ENCODE results near the gene RCC1.
A peak's percentile ranks its signal among the peaks of the same experiment; 100 is the strongest.
"Not testable (repeated sequence)": the region's sequence is repeated elsewhere in the genome, so short reads cannot be mapped to it uniquely, and the experiment has no call there.

RCC1 gene, protein sequence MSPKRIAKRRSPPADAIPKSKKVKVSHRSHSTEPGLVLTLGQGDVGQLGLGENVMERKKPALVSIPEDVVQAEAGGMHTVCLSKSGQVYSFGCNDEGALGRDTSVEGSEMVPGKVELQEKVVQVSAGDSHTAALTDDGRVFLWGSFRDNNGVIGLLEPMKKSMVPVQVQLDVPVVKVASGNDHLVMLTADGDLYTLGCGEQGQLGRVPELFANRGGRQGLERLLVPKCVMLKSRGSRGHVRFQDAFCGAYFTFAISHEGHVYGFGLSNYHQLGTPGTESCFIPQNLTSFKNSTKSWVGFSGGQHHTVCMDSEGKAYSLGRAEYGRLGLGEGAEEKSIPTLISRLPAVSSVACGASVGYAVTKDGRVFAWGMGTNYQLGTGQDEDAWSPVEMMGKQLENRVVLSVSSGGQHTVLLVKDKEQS

GRCh38 chr1:28505406-28506187, at the start of gene RCC1:
Gene RCC1 (plus strand): TSS chr1:28506043. CDS start chr1:28529867, 23,824 bp downstream.
- DNase-seq (ENCODE audit: insufficient read length, low spot score): peak; percentile 78
- peak; percentile 91 for FAIRE-seq

DNA sequence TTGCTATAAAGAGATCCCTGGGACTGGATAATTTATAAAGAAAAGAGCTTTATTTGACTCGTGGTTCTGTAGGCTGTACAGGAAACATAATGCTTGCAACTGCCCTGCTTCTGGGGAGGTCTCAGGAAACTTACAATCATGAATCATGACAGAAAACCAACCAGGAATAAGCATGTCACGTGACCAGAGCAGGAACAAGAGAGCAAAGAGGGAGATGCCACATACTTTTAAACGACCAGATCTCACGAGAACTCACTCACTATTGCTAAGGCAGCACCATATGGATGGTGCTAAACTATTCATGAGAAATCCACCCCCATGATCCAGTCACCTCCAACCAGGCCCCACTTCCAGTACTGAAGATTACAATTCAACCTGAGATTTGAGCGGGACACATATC, 49.8 kb upstream of the RCC1 start:
- no peak for DNase-seq (ENCODE audit: insufficient read length, low spot score)
- FAIRE-seq: no peak

GRCh38 chr1:28457678-28458077, 48.2 kb upstream of the RCC1 start:
- no peak for FAIRE-seq
- DNase-seq (ENCODE audit: insufficient read length, low spot score): no peak

- DNase-seq (ENCODE audit: insufficient read length, low spot score) (no peak), FAIRE-seq (no peak)
Measured at GRCh38 chr1:28458237-28459228, 47.3 kb upstream of the RCC1 start.

- FAIRE-seq (no peak), DNase-seq (ENCODE audit: insufficient read length, low spot score) (no peak)
Measured at GRCh38 chr1:28466226-28466778, 39.5 kb upstream of the RCC1 start.

DNA sequence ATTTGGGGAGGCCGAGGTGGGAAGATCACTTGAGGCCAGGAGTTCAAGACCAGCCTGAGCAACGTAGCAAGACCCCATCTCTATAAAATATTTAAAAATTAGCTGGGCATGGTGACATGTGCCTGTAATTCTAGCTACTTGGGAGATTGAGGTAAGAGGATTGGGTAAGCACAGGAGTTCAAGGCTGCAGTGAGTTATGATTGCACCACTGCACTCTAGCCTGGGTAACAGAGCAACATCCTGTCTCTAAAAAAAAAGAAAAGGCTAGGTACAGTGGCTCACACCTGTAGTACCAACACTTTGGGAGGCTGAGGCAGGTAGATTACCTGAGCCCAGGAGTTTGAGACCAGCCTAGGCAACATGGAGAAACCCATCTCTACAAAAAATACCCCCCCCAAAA, 35.7 kb upstream of the RCC1 start:
- no peak for DNase-seq (ENCODE audit: insufficient read length, low spot score)
- FAIRE-seq: no peak

GRCh38 chr1:28479497-28479896, 26.3 kb upstream of the RCC1 start:
- DNase-seq (ENCODE audit: insufficient read length, low spot score); FAIRE-seq: not testable (repeated sequence)

DNA sequence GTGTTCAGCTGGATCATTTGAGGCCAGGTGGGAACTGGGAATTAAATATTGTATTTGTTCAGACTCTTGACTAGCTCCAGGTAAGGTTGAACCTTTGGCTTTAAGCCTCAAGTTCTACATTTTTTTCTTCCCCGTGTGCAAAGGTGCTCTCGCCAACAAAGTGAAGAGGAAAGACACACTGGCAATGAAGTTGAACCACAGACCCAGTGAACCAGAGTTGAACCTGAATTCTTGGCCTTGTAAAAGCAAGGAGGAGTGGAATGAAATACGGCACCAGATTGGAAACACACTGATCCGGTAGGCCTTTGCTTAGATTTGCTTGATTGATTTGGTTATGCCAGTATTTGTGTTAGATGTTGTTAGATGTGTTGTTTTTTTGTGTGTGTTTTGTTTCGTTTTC, 25.5 kb upstream of the RCC1 start:
- no peak for FAIRE-seq

GRCh38 chr1:28482138-28482537, 23.7 kb upstream of the RCC1 start:
- FAIRE-seq: no peak

More for the DNA sequence above, 25.5 kb upstream of the RCC1 start:
- no peak for DNase-seq (ENCODE audit: insufficient read length, low spot score)

GRCh38 chr1:28482702-28483101, 23.1 kb upstream of the RCC1 start:
- no peak for DNase-seq (ENCODE audit: insufficient read length, low spot score)
- no peak for FAIRE-seq

More at GRCh38 chr1:28482138-28482537, 23.7 kb upstream of the RCC1 start:
- no peak for DNase-seq (ENCODE audit: insufficient read length, low spot score)

DNA sequence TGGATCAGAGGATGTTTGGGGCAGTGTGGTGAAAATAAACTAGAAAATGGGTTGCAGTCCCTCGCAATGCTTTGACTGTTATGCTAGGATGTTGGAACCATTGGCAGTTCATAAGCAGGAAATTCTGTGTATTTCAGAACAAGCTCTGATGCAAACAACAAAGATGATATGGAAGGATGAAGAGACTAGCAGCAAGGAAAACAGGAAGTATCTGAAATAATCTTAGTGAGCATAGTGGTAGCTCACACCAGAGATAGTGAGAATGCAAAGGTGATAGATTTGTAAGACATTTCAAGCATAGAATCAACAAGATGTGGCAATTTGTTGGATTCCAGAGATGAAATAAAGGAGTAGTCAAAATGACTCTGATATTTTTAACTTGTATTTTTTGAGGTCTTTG, 11.1 kb upstream of the RCC1 start:
- no peak for DNase-seq (ENCODE audit: insufficient read length, low spot score)
- no peak for FAIRE-seq

- DNase-seq (ENCODE audit: insufficient read length, low spot score) (no peak), FAIRE-seq (no peak)
Measured at GRCh38 chr1:28499553-28499952, 6.3 kb upstream of the RCC1 start.

DNA sequence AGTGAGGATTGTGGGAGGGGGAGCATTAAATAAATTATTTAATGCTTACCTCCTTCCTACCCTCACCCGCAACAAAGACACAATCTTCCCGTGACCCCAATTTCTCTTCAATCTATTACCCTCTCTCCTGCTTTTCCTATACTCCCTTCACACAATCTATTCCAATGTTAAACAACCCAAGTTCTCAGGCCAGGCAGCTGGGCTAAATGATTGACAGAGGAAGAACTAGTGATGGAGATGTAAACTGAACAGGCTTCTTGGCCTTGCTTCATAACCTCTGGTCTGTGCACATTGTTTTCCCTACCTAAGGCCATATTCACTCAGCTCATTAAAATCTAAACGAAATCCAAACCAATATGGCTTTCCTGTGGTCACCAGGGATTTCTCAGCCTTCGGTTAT, 3.9 kb upstream of the RCC1 start:
- no peak for FAIRE-seq
- no peak for DNase-seq (ENCODE audit: insufficient read length, low spot score)

DNA sequence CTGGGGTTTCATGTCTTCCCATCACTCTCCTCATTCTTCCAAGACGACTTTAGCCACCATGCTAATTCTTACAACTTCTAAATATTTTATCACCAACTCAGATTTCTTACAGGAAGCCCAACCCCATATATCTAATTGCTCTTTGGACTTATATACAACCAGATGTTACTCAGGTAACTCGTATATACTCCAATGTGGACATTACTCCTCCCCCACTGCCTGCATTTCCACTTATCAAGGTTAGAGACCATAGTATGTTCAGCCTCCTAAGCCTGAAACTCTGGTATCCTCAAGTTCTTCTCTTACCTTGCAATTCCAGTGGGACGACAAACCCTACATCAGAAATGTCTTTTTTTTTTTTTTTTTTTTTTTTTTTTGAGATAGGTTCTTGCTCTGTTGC, 2.7 kb upstream of the RCC1 start:
- no peak for FAIRE-seq

GRCh38 chr1:28506907-28507246, 1.0 kb downstream of the RCC1 start:
- FAIRE-seq (no peak), DNase-seq (ENCODE audit: insufficient read length, low spot score) (no peak)

More for the DNA sequence above, 2.7 kb upstream of the RCC1 start:
- DNase-seq (ENCODE audit: insufficient read length, low spot score): no peak

DNA sequence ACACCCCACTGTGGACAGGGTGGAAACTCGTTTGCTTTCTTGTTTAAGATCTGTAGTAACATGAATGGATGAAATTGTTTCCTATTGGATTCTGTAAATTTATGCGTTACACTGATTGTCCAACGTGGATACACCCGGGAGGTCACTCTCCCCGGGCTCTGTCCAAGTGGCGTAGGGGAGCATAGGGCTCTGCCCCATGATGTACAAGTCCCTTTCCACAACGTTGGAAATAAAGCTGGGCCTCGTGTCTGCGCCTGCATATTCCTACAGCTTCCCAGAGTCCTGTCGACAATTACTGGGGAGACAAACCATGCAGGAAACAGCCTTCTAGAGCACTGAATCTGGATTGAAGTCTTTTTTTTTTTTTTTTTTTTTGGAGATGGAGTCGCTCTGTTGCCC, 1.4 kb downstream of the RCC1 start:
- no peak for FAIRE-seq
- DNase-seq (ENCODE audit: insufficient read length, low spot score): no peak

GRCh38 chr1:28507646-28508434, 2.0 kb downstream of the RCC1 start:
- FAIRE-seq (no peak), DNase-seq (ENCODE audit: insufficient read length, low spot score) (no peak)

- DNase-seq (ENCODE audit: insufficient read length, low spot score) (no peak), FAIRE-seq (no peak)
Measured at GRCh38 chr1:28508435-28508754, 2.6 kb downstream of the RCC1 start.

- FAIRE-seq (no peak), DNase-seq (ENCODE audit: insufficient read length, low spot score) (no peak)
Measured at GRCh38 chr1:28509705-28510272, 3.9 kb downstream of the RCC1 start.

All from GM19239 (cell line).